K562 (cell line): ENCODE results near the gene CUEDC2. TPM values are rescaled to one million over a fixed set of nuclear protein-coding genes. Genes with fewer than 3 reads are reported as not detected.

ENCODE experiments used
- FOXJ3 ChIP-seq: sonication (generic); formaldehyde crosslinking; IDR thresholded peaks from 2 replicates; pipeline ENCODE4 v1.4.0; 2020; ENCODE audit warnings: mild to moderate bottlenecking, missing genetic modification reagents
- MAFF ChIP-seq: IDR thresholded peaks from 2 replicates; pipeline ENCODE4 v1.6.1; 2012; ENCODE audit warnings: low read length, improper control_type of control experiment
- MLLT1 ChIP-seq, 2 experiments: fragments of 450-650 bp; IDR thresholded peaks; 2 replicates each; pipeline ENCODE4 v1.6.1; 2016
- MYBL2 ChIP-seq, 2 experiments: fragments of 450-650 bp in 1 of 2; sonication (generic) in 1 of 2; formaldehyde crosslinking in 1 of 2; IDR thresholded peaks; 2 replicates each; pipeline versions ENCODE4 v1.6.1 to v1.8.1; 2017 to 2022; ENCODE audit warnings: borderline replicate concordance in 1 of 2, inconsistent platforms in 1 of 2, low read depth in 1 of 2, mild to moderate bottlenecking in 1 of 2, missing genetic modification reagents in 1 of 2, moderate library complexity in 1 of 2
- NFXL1 ChIP-seq: fragments of 450-650 bp; formaldehyde crosslinking; IDR thresholded peaks from 2 replicates; pipeline ENCODE4 v1.4.0; 2021; ENCODE audit warnings: mild to moderate bottlenecking
- POLR2AphosphoS2 ChIP-seq: IDR thresholded peaks from 2 replicates; pipeline ENCODE4 v1.6.1; 2012; ENCODE audit warnings: low read length, improper control_type of control experiment
- PYGO2 ChIP-seq: fragments of 450-650 bp; IDR thresholded peaks from 2 replicates; pipeline ENCODE4 v1.6.1; 2016; ENCODE audit warnings: mild to moderate bottlenecking, missing genetic modification characterization, moderate library complexity, missing compliant biosample characterization
- SMARCA5 ChIP-seq: fragments of 450-650 bp; IDR thresholded peaks from 2 replicates; pipeline ENCODE4 v1.6.1; 2016
- SP2 ChIP-seq: IDR thresholded peaks from 2 replicates; pipeline ENCODE4 v1.6.1; 2011; ENCODE audit warnings: mild to moderate bottlenecking, low read depth, low read length, moderate library complexity; ENCODE audit not compliant: poor library complexity, severe bottlenecking; ENCODE audit errors: extremely low read depth
- TAF1 ChIP-seq: IDR thresholded peaks from 2 replicates; pipeline ENCODE4 v1.6.1; 2011; ENCODE audit warnings: mild to moderate bottlenecking, low read length, moderate library complexity; ENCODE audit not compliant: insufficient read depth, control insufficient read depth, severe bottlenecking; ENCODE audit errors: extremely low read depth
- TEAD4 ChIP-seq, 2 experiments: sonication (generic) in 1 of 2; formaldehyde crosslinking in 1 of 2; IDR thresholded peaks; 2 replicates each; pipeline versions ENCODE4 v1.6.1 to v1.8.0; 2012 to 2022; ENCODE audit warnings: borderline replicate concordance in 1 of 2, inconsistent platforms in 1 of 2, low read length in 1 of 2, mild to moderate bottlenecking in 1 of 2, missing genetic modification reagents in 1 of 2
- TFAP4 ChIP-seq: sonication (generic); formaldehyde crosslinking; IDR thresholded peaks from 2 replicates; pipeline ENCODE4 v1.8.0; 2022; ENCODE audit warnings: missing genetic modification reagents, mild to moderate bottlenecking, moderate library complexity, borderline replicate concordance
- USF1 ChIP-seq: sonication (generic); formaldehyde crosslinking; IDR thresholded peaks from 2 replicates; pipeline ENCODE4 v1.9.0; 2022; ENCODE audit warnings: mild to moderate bottlenecking, missing genetic modification reagents
- ZNF146 ChIP-seq: IDR thresholded peaks from one replicate; pipeline ENCODE4 v1.6.1; 2018; ENCODE audit warnings: missing compliant biosample characterization; ENCODE audit not compliant: unreplicated experiment
- ZNF764 ChIP-seq: fragments of 250-450 bp; sonication (Bioruptor Pico); IDR thresholded peaks from 2 replicates; pipeline ENCODE4 v1.4.0; 2020; ENCODE audit warnings: low read depth, mild to moderate bottlenecking, moderate library complexity
- polyA plus RNA-seq, 8 experiments: library from polyadenylated mRNA; depleted of rRNA in 4 of 8; stranded (reverse) in 5 of 8; unstranded in 3 of 8; fragments of >200 nt; fragmentation: Nextera tagmentation in 2 of 8; fragmentation: Illumina TruSeq in 1 of 8; extraction: Ambion mirVana in 2 of 8; extraction: Trizol in 1 of 8; gene quantifications; 2 replicates each; pipeline versions ENCODE4 v1.2.1 to v1.2.3, GENCODE V29; 2011 to 2014; ENCODE audit warnings: inconsistent platforms in 1 of 8, missing spikeins in 1 of 8
- total RNA-seq, 7 experiments: library from RNA; depleted of rRNA in 6 of 7; stranded (reverse); fragments of >200 nt in 6 of 7; fragmentation: Illumina TruSeq in 2 of 7; extraction: Trizol in 2 of 7; gene quantifications; 2 replicates each; pipeline versions ENCODE4 v1.2.1 to v1.2.3, GENCODE V29; 2011 to 2021; ENCODE audit warnings: low replicate concordance in 1 of 7
- TF ChIP-seq, protein P1 (sequence below): fragments of 450-650 bp; IDR thresholded peaks from 2 replicates; pipeline ENCODE4 v1.6.1; 2016; ENCODE audit warnings: missing biosample characterization, missing genetic modification characterization
- TF ChIP-seq, protein P2 (sequence below): fragments of 200-800 bp; sonication (Bioruptor generic); IDR thresholded peaks from 2 replicates; pipeline ENCODE4 v1.6.1; 2017; ENCODE audit warnings: missing genetic modification characterization, missing compliant biosample characterization

CUEDC2 gene
- total and polyA plus RNA-seq, 9 of the 15 experiments (the other 6 are each of a cell fraction or from before 2014, with no cell fraction given): 8.5 to 48.9 (median 27.4) TPM

DNA sequence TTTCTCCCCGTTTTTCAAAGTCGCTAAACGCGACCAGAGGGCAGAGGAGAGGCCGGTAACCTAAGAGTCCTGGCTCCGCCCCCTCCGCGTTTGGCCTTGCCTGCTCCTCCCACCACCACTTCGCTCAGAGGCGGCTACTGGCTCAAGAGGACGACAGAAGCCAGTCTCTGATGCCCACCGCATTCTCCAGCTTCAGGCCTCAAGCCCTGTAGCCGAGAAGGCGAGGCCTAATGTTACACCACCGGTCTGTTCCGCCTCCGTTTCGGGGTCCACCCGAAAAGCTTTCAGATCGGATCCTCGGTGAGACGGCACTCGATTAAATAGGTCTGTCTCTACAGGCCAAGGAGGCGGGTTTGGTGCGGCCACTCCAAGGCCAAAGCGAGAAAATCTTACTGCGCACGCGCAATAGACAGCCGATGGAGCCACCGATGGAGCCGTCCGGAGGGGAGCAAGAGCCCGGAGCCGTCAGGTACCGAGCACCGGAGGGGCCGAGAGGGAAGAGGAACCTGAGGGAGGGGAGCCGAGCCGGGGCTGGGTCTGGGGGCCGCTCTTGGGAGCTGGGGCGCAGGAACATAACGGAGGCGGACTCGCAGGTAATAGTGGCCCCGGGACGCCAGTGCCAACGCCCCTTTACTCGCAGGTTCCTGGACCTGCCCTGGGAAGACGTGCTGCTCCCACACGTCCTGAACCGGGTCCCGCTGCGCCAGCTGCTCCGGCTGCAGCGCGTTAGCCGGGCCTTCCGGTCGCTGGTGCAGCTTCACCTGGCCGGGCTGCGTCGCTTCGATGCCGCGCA, 11.5 kb downstream of the CUEDC2 start, which contains the start of gene FBXL15 (continued):
- TF ChIP-seq, protein P1, sequence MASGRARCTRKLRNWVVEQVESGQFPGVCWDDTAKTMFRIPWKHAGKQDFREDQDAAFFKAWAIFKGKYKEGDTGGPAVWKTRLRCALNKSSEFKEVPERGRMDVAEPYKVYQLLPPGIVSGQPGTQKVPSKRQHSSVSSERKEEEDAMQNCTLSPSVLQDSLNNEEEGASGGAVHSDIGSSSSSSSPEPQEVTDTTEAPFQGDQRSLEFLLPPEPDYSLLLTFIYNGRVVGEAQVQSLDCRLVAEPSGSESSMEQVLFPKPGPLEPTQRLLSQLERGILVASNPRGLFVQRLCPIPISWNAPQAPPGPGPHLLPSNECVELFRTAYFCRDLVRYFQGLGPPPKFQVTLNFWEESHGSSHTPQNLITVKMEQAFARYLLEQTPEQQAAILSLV (tag): no peak
- no peak for TF ChIP-seq MAFF
- peak in 1 of 2 experiments; percentile 100; a peak in 2 of 4 replicates for TF ChIP-seq MLLT1 (IDR thresholded peaks at IDR 0.05)
- TF ChIP-seq ZNF764 (CRISPR knock-in tag): no peak
- no peak for TF ChIP-seq USF1 (CRISPR knock-in tag)
- no peak for TF ChIP-seq TEAD4 (IDR thresholded peaks at IDR 0.05; ENCODE audit: low read length)
- TF ChIP-seq TEAD4 (CRISPR knock-in tag; IDR thresholded peaks at IDR 0.05; ENCODE audit: borderline replicate concordance): no peak
- peak; percentile 67 for TF ChIP-seq TAF1
- TF ChIP-seq FOXJ3: no peak
- TF ChIP-seq TFAP4: peak; percentile 86
- TF ChIP-seq PYGO2 (tag): no peak
- TF ChIP-seq, protein P2, sequence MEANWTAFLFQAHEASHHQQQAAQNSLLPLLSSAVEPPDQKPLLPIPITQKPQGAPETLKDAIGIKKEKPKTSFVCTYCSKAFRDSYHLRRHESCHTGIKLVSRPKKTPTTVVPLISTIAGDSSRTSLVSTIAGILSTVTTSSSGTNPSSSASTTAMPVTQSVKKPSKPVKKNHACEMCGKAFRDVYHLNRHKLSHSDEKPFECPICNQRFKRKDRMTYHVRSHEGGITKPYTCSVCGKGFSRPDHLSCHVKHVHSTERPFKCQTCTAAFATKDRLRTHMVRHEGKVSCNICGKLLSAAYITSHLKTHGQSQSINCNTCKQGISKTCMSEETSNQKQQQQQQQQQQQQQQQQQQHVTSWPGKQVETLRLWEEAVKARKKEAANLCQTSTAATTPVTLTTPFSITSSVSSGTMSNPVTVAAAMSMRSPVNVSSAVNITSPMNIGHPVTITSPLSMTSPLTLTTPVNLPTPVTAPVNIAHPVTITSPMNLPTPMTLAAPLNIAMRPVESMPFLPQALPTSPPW: peak; percentile 64
- TF ChIP-seq MYBL2 (IDR thresholded peaks at IDR 0.05; ENCODE audit: low read depth): no peak
- no peak for TF ChIP-seq MYBL2 (CRISPR knock-in tag; IDR thresholded peaks at IDR 0.05; ENCODE audit: borderline replicate concordance)
- TF ChIP-seq SMARCA5: no peak
- no peak for TF ChIP-seq ZNF146
- 0 out of 2 replicates have a peak, but pooled peaks have one; percentile 31 for TF ChIP-seq POLR2AphosphoS2
- TF ChIP-seq SP2: no peak
- no peak for TF ChIP-seq NFXL1 (CRISPR knock-in tag)
